Measurements from ENCODE around the gene PACSIN1. TPM values are rescaled to one million over a fixed set of nuclear protein-coding genes. Genes with fewer than 3 reads are reported as not detected.

Gene PACSIN1
- total RNA-seq, 1 experiment from 2014 or later, result not detected

GRCh38 chr6:34544776-34545471 is 79.0 kb downstream of the PACSIN1 start:
- DNase-seq (ENCODE audit: low spot score), result no peak

GRCh38 chr6:34546551-34547321 is 80.9 kb downstream of the PACSIN1 start:
- peak; percentile 22 for DNase-seq (ENCODE audit: low spot score)

GRCh38 chr6:34547701-34548644 is 82.1 kb downstream of the PACSIN1 start:
- no peak for DNase-seq (ENCODE audit: low spot score)

GRCh38 chr6:34549026-34549803 is 83.3 kb downstream of the PACSIN1 start:
- no peak for DNase-seq (ENCODE audit: low spot score)

- DNase-seq (ENCODE audit: low spot score), result no peak
These were observed 83.9 kb downstream of the PACSIN1 start for GRCh38 chr6:34549804-34550202.

- DNase-seq (ENCODE audit: low spot score), result no peak
These were observed 85.8 kb downstream of the PACSIN1 start for GRCh38 chr6:34551720-34552119.

GRCh38 chr6:34552620-34553019 is 86.7 kb downstream of the PACSIN1 start:
- DNase-seq (ENCODE audit: low spot score), result no peak

- no peak for DNase-seq (ENCODE audit: low spot score)
These were observed 87.3 kb downstream of the PACSIN1 start for GRCh38 chr6:34553146-34553545.

- no peak for DNase-seq (ENCODE audit: low spot score)
These were observed 87.9 kb downstream of the PACSIN1 start for GRCh38 chr6:34553750-34554149.

GRCh38 chr6:34554291-34555006 is 88.6 kb downstream of the PACSIN1 start:
- no peak for DNase-seq (ENCODE audit: low spot score)

GRCh38 chr6:34555007-34555322 is 89.1 kb downstream of the PACSIN1 start:
- no peak for DNase-seq (ENCODE audit: low spot score)

GRCh38 chr6:34555328-34555727 is 89.5 kb downstream of the PACSIN1 start:
- DNase-seq (ENCODE audit: low spot score), result no peak

GRCh38 chr6:34556031-34556471 is 90.2 kb downstream of the PACSIN1 start, which contains the start of gene SPDEF:
Gene SPDEF (minus strand): TSS chr6:34556329. CDS start chr6:34544455, 11,874 bp downstream.
- no peak for DNase-seq (ENCODE audit: low spot score)

GRCh38 chr6:34556493-34556892 is 90.6 kb downstream of the PACSIN1 start:
- no peak for DNase-seq (ENCODE audit: low spot score)

GRCh38 chr6:34557228-34557627 is 91.4 kb downstream of the PACSIN1 start:
- no peak for DNase-seq (ENCODE audit: low spot score)

GRCh38 chr6:34558172-34558714 is 92.4 kb downstream of the PACSIN1 start:
- DNase-seq (ENCODE audit: low spot score), result no peak

- DNase-seq (ENCODE audit: low spot score), result no peak
These were observed 93.9 kb downstream of the PACSIN1 start for GRCh38 chr6:34559651-34560365.

GRCh38 chr6:34560366-34561226 is 94.7 kb downstream of the PACSIN1 start:
- DNase-seq (ENCODE audit: low spot score), result peak; percentile 39

- no peak for DNase-seq (ENCODE audit: low spot score)
These were observed 95.3 kb downstream of the PACSIN1 start for GRCh38 chr6:34561227-34561530.
